Ramos (cell line): ENCODE results near the gene RASIP1.
"Not testable (repeated sequence)": the region's sequence is repeated elsewhere in the genome, so short reads cannot be mapped to it uniquely, and the experiment has no call there.

Experiments
- in situ Hi-C: fragments of 300-500 bp; cut with MboI; formaldehyde crosslinking; loops from one replicate; pipeline ENCODE4 v1.14.3; 2022; ENCODE audit warnings: low sequenced_read_pairs; ENCODE audit not compliant: unreplicated experiment

Gene RASIP1

DNA sequence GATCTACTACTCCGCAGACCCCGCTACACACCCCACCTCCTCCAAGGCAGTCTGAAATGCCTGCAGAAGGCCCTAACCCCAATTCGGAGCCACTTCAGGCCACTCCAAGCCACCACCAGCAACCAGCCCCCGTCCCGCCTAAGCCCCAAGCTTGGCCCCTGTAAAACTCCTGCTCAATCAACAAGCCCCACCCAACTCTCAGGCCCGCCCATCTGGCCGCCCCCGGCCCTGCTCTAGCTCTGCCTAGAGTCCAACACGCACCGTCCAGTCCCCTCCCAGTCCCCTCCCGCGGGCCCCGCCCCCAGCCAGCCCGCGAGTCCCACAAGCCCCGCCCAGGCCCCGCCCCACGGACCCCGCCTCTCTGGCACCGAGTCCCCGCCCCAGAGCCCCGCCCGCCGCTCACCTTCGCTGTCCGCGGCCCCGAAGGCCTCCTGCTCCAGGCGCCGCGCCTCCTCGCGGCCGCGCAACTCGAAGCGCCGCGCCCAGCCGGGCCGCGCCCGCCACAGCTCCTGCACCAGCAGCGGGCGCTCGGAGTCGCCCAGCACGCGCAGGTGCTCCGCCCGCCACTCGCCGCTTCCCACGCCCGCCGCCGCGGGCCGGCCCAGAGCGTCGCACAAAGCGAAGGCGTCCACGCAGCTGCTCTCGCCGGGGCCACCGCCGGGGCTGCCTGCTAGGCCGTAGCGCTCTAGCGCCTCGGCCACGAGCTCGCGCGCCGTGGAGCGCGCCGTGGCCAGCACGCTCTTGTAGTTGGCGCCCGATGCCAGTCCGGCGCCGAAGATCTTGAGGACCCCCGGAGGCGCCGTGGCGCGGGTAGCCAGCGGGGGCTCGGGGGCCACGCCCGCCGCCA, 1.6 kb downstream of the RASIP1 start:
- in situ Hi-C loops = no loop called here

DNA sequence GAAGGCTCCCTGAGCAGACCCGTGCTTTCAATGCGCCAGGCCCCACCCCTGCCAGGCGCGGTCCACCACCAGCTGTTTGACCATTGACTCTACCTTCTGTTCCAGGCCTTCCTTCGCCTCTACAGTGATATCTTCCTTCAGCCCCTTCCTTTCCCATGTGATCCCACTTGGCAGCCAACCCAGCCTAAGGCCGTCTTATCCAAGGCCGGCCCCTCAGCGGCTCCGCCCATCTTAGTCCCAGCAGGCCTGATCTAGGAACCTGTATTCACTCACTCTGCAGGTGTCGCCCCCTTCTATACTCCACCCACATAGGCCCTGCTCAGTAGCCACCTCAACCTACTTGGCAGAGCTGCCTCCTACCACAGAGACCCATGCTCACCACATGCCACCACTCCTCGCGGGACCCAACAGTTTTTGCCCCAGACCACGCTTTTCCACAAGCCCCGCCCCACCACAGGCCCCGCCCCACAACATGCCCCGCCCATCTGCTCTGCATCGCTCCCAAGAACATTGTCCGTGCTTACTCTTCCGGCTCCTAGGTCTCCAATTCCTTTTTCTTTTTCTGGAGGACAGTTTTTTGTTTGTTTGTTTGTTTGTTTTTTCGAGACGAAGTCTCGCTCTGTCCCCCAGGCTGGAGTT, 2.9 kb downstream of the RASIP1 start:
- in situ Hi-C loops = no loop called here

DNA sequence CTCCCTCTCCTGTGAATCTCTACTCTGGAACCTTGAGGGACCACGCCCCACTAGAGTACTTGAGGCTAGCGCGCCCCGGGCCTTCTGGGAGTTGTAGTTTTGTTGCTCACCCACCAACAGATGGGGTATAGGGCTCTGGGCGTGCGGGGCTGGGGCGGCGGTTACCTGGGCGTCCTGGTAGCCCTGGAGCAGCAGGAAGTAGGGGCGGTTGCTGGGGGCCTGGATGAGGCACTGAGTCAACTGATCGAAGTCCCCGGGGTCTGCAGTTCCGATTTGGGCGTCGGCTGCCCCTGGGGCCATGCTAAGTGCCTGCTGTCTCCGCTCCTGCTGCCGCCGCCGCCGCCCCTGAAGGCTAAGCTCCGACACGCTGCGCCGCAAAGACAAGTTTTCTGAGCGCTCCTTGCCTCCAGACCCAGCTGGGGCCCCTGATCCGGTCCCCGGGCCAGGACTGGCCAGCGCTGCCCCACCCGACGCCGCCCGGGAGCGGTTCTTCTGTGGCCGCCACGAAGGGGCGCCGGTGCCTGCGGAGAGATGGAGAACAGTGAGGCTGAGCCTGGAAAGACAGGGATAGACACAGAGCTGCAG, 5.3 kb downstream of the RASIP1 start:
- in situ Hi-C loops = no loop called here

DNA sequence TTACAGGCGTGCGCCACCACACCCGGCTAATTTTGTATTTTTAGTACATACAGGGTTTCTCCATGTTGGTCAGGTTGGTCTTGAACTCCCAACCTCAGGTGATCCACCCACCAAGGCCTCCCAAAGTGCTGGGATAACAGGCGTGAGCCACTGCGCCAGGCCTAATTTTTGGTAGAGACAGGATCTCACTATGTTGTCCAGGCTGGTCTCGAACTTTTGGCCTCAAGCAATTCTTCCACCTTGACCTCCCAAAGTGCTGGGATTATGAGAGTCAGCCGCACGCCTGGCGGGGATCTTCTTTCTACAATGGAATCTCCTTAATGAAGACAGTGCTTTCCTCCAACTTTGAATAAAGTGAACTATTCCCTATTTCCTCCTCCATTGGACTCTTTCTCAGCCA, 5.8 kb downstream of the RASIP1 start:
- in situ Hi-C loops = no loop called here

DNA sequence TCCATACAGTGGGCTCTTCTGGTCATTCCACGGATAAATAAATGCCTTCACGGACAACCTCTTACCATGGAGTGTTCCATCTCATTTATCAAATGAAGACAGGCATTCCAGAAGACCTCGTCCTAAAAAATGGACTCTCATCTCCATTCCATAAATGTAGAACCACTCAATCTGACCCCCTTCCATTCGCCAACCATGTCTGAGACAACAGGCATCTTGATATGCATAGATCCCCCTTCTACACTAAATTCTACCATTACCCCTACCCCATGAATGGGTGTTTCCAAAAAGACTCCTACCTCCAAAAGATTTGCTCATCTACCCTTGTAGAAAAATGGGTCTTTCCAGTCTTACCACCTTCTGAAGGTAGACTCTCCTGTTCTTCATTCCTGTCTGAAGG, 9.0 kb downstream of the RASIP1 start:
- in situ Hi-C loops = no loop called here

DNA sequence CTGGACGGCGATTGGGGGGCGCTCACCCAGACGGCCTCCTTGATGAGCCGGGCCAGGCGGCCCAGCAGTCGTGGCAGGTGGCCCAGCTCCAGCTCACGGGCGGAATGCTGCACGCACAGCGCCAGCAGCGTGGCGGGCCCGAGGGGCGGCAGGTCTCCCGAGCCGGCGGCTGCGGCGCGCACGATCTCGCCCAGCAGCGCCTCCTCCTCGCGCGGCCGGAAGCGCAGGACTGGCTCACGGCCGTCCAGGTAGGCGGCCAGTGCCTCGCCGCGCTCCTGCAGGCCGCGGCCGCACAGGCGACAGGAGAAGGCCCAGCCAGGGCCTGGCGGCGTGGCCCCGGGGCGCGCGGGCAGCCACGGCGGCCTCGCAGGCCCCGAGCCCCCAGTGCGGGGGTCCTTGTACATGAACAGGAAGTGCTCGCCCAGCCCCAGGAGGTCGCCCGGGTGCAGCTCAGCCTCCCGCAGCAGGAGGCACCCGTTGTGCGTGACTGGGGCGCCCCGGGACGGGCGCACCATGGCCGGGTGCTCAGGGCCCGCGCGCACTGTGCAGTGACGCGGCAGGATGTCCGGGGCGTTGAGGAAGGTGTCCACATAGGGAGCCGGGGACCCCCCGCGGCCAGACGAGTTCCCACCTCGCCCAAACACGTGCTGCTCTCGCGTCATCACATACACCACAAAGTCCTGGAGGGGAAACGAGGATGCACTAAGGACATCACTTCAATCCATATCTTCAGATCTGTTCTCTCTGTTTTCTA, 11.3 kb downstream of the RASIP1 start:
- in situ Hi-C loops = no loop called here

DNA sequence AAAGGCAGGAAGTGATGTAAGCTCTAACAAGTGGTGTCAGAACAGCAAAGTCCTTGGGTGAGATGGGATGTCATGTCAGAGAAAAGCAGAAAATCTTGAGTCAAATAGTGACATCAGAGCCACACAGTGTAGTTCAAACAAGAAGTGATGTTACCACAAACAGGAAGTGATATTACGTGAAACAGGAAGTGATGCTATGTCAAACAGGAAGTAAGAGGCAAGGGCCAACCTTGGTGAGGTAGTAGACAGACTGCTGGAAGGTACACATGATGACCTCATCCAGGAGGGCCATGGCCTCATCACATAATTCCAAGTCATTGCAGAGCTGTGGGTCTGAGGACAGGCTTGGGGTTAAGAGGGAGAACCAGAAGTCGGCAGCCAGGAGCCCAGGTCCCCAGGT, 13.9 kb downstream of the RASIP1 start:
- in situ Hi-C loops = no loop called here

DNA sequence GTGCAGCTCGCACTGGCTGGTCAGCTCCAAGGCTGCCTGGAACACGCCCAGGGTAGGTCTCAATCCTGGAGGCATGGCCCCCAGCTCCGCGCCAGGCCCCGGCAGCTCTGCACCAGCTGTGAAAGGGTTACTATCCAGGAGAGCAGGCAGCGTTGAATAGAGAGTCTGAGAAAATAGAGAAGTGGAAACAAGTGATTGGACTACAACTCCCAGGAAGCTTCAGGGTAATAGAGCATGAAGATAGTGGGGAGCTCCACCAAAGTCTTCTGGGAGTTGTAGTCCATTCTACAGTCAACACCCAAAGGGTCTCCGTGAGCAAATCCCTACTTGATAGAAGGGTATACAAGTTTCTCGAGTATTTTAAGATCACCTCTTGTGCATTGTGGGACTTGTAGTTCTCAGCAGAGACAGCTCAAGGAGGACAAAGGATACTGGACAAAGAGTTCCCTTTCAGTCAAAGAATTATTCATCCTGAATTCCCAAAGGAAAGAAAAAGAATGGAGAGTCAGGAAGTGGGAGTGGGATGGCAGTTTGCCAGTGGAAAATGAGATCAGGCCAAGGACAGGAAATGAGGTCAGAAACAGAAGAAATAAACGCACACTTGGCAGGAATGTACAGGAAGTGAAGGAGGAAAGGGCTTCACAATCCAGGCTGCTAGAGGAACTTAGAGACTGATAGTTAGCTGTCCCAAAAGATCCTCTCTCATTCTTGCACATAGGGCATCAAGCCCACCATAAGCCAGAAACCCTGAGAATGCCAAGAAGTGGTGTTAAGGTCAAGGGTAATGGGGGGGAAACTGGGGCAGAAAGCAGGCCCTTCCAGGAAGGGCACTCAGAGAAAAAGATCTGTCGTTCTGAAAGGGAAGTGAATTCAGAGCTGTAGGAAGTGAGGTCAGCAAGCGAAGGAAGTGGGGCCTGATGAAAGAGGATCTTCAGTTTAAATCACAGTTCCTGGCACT, 15.3 kb downstream of the RASIP1 start:
- in situ Hi-C loops = no loop called here

DNA sequence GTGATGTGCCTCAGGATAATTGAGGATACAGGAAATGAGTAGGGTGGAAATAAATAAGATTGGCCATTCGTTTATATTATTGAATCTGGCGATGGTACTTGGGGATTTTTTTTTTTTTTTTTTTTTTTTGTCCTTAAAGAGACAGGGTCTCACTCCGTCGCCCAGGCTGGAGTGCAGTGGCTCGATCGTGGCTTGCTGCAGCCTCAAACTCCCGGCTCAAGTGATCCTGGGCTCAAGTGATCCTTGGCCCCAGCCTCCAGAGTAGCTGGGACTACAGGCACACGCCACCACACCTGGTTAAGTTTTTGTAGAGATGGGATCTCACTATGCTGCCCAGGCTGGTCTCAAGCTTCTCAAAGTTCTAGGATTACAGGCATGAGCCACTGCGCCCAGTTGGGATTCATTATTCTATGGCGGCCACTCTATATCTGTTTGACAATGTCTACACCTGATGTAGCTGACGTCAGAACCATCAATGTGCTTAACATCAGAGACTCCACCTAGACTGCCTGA, 18.2 kb downstream of the RASIP1 start:
- in situ Hi-C loops = no loop called here

DNA sequence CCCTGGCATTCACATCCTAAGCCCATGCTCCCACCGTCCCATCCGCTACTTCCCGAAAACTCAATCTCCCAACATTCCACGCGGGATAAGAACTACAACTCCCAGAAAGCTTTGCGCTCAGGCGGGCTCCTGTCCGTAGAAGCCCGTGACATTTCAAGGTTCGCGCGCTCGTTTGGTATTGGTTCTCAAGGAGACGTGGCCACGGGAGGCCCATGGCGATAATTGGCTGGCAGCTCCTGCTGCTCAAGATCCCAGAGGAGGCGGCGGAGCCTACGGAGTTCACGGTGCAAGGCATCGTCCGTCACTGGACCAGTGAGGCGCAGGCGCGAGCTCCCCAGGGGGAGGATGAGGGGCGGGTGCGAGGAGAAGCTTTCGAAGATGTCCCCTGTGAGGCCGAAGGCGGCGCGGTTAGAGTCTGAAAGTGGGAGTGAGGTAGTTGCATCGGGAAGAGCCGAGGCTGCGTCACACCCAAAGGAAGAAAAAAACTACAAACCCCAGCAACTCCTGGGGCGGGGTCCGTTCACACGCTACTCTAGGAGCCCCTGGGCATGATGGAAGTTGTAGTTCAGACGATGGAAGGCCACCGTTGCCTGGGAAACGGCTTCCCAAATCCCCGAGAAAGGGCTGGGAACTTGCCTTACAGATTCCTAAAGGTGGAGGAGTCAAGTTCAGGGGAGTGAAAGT, 19.7 kb downstream of the RASIP1 start:
- in situ Hi-C loops = no loop called here

DNA sequence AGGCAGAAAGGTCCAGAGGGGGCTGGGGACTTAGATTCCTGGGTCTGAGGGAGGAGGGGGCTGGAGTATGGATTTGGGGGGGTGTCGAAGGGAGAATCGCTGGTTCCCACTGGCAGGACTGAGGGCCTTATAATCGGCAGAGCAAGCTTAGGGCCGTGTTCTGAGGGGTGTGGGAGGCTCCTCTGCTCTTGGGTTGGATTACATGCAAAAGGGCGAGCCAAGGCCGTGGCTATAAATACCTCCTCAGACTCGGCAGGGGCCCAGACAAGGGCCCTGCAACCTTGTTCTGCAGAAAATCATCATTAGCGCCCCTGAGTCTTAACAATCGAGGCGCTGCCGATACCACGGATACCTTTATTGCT, 20.2 kb downstream of the RASIP1 start:
- in situ Hi-C loops = no loop called here

DNA sequence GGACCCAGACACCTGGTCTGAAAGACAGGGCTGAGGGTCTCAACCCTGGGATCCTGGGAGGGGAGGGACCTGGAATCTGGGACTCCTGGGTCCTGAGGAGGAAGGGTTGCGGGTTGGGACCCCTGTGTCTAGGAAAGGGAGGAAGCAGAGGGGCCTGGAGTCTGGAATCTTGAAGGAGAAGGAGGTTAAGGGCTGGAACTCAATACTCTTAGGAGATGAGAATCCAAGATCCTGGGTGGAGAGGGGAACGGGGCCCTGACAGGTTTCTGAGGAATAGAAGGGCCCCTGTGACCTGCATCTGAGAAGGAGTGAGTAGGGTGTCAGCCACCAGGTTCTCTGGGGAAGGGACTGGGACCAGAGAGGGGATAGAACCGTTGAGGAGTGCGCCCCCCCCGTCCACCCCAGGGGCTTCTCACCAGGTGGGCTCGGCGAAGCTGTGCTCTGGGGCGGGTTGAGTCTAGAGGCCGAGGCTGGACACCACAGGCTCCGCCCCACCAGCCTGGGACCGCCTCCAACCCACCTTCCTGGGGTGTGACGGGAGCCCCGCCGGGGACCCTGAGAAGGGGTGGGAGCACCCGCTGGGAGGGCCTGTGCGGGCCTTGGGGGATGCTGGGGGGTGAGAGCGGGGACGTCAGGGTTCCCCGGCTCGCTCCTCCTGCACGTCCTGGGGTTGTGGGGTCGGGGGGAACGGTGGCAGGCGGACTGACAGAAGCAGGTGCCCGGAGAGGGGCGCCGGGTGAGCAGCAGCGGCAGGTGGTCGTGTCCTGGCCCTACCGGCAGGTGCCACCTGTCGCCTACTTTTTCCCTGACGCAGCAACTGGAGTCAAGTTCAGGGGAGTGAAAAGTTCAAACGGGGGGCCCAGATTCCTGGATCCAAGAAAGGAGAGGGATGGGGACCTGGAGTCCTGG, 20.9 kb downstream of the RASIP1 start, which contains the start of gene MAMSTR:
MAMSTR (minus strand) TSS at position 463 of the 909 bp plus-strand sequence. CDS start 694 bp downstream, outside the sequence.
- in situ Hi-C loops = no loop called here

DNA sequence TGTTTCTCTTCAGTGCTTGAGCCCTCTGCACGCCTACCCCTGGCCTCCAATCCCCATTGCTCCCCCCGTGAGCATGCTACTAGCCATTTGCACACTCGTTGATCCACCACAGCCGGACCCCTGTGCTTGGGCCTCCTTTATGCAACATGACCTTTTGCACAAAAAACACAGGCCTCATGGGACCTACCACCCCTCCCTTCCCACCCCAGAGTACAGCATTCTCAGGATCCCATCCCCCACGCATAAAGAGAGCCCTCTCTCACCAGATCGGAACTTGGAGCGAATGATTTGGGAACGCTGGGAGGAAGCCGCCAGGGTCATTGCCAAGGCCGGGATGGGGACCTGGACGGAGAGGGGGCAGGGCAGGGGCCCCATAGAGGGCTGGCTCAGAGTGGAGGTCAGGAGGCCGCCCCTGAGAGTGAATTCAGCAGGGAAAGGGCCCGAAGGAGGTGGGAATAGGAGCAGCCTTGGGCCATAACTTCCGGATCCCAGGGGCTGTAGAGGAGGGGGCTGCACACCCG, 21.6 kb downstream of the RASIP1 start:
- in situ Hi-C loops = no loop called here

DNA sequence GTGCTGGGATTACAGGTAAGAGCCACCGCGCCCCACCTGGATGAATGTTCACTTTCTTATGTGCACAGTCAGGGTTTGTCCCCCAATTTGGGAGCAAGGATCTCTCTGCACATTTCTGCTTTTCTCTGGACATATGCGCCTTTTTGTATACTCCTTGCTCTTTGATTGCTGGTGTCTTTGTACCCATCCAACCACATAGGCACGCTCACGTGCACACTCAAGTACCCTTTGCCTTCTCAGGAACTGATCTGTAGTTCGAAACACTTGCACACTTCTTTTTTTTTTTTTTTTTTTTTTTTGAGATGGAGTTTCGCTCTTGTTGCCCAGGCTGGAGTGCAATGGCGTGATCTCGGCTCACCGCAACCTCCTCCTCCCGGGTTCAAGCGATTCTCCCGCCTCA, 22.3 kb downstream of the RASIP1 start:
- in situ Hi-C loops = not testable (repeated sequence)

DNA sequence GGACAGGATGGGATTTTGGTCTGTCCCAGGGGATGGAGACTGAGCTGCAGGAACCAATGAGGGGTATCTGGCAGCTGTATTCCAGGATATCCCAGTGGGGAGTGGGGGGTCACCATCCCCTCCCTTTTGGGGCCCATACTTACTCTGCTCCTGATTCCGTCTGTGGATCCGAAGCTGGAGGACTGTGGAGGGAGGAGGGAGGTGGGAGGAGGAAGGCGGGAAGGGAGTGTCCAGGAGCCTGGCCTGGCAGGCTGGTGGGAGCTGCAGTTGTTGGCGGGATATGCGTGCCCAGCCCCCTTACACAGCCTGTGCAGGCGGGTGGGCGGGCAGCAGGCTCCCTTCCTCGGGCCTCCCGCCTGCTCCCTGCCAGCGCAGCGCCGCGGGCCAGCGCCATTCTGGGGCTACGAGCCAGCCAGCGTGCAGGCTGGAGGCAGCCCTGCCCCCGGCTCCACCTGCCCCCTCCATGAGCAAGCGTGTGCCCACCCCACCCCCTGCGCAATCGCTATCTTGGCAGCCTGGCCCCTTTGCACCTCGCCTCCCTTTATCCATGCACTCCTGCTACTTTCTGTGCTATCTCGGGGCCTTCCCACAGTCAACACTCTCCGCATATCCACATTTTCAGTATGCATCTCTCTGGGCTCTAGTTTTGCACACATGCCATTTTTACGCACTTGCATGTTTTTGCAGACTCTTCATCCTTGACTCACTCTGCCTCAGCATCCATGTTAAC, 23.7 kb downstream of the RASIP1 start:
- in situ Hi-C loops = no loop called here

DNA sequence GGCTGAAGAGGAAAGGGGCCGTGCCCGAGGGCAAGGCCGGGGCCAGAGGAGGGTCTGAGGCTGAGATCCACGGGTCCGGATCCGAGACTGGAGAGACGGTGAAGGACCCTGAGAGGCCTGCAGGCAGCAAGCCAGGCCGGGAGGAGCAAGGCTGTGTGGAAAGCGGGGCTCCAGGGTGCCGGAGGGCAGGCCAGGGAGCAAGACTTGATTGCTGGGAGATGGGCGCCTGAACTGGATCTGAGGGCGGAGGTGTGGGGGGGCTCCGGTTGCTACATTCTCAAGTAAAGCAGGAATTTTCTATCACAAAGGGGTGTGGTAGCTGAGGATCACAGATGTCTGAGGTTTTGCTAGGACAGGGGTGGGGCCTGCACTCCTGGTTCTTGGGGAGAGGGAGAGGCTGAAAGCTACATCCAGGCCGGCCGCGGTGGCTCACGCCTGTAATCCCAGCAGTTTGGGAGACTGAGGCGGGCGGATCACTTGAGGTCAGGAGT, 24.7 kb downstream of the RASIP1 start:
- in situ Hi-C loops = no loop called here
